Placental pericyte (primary cell): ENCODE data around the gene ZSCAN1. TPM values are rescaled to one million over a fixed set of nuclear protein-coding genes. Genes with fewer than 3 reads are reported as not detected.

Experiments used
- total RNA-seq: library from RNA; depleted of rRNA; stranded (reverse); fragments of >200 nt; gene quantifications from 2 replicates; pipeline ENCODE4 v1.2.3, GENCODE V29; 2012

The ZSCAN1 gene
- total RNA-seq, result not detected in 2 replicates

GRCh38 chr19:58033741-58034476, at the start of gene ZSCAN1:
ZSCAN1 (plus strand) TSS chr19:58034025; CDS start chr19:58037837, 3,812 bp downstream.

DNA sequence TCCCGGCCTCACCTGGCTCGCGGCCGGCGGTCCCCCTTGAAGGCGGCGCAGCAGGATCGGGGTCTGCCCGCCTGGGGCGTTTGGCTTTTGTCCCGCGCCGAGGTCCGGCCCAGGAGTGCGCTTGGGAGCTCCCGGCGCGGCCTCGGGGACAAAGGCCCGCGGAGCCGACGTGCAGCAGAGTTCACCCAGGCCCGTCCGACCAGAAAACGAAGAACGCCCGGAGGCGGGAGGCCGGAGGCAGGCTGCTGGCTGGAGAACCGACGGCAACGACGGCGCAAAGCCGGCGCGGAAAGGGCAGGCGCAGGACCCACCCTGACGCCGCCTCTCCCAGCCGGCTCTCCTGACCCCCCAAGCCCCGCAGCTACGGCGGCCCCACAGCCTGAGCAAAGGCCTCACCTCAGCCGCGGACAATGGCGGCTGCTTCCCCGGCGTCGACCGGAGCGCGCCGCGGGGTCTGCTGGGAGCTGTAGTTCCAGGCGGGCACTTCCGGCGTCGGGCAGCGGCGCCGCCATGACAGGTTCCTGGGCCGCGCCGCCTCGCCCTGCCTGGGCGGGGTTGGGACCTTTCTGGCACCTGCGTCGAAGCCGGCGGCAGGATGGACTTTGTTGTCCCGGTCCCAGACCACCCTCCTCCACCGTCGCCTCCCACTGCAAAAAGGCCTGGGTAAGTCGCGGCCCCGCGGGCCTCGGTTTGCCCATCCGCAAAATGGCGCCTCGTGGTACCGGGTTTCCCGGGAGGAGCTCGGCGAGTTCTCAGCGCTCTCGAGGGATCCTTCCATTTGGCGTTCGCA, 31.2 kb upstream of the ZSCAN1 start, which contains the start of gene ZNF606:
ZNF606 (minus strand) TSS at position 437 of the 790 bp plus-strand sequence. CDS start 1,501 bp downstream, outside the sequence.

DNA sequence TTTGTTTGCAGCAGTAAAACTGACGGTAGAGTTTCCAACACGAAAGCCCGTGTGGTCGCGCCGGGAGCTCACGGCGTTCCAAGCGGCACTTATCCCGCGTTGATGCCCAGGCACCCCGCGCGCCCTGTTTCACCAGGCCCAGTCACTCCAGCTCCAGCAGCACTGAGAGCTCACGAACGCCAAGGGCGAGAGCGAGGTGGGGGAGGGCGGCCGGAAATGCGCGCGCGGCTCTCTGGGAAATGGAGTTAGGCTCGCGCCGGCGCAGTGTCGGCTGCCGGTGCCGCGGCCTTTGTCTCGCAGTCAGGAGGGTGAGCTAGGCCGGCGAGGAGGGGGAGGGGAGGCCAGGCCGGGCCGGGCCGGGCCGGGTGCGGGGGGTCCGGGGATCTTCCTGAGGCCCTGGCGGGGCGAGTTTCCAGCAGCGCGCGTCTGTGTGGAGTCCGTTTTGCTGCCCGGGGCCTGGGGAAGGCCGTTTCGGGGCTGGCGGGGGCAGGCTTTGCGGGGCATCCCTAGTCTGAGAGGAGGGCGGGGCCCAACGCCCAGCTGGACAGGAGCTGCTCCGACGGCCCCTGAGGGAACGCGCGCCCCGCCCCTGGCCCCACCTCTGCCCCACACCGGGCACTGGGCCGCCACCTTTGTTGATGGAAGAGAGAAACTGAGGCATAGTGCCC, 25.3 kb downstream of the ZSCAN1 start, which contains the start of gene ZNF135:
ZNF135 (plus strand) TSS at position 280 of the 668 bp plus-strand sequence. CDS start 721 bp downstream, outside the sequence.

DNA sequence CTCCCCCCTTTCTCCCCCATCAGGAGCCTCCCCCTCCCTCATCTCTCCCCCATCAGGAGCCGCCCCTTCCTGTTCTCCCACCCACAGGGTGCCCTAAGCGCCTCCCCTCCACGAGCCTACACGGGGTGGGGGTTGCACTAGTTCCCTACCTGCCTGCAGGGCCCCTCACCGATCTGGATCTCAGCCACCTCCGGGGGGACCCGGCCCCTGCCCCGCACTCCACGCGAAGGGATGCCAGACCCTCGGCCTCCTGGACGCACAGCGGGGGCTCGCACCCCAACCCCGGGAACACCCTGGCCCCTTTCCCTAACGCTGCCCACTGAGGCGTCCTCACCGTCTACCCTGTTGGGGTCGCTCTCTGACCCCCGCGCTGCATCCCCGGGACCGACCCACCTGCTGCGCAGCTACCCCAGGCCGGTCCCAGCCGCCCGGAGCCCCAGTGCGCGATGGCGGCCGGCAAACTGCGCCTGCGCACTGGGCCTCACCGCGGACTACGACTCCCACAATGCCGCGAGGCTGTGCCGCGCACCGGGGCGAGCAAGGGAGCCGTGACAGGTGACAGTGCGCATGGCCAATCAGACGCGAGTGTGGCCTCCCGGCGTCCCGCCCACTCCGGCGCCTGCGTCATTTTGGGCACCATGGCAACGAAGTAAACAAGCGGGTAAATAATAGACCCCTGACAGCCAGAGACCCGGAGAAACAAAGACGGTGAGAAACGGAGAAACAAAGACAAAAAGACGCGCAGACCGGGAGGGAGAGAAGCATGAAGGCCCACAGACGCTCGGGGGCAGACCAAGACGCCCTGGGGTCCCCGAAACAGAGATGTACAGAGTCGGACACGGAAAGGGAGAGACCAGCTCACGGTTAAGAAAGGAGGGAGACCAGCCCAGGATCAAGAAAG, 64.2 kb downstream of the ZSCAN1 start, which contains the start of gene ZSCAN18:
ZSCAN18 (minus strand) TSS at position 451 of the 901 bp plus-strand sequence. CDS start 7,964 bp downstream, outside the sequence.

Other genes starting within 250 kb of the ZSCAN1 start
- 6.6 and 7.2 TPM in 2 replicates for gene ZNF552, start 219.1 kb upstream of the ZSCAN1 start, total RNA-seq
- 21.0 and 30.6 TPM in 2 replicates for gene ZNF587B, start 203.7 kb upstream of the ZSCAN1 start, total RNA-seq
- gene ZNF587, start 184.2 kb upstream of the ZSCAN1 start, total RNA-seq, result 34.1 and 37.8 TPM in 2 replicates
- 7.0 and 13.9 TPM in 2 replicates for gene ZNF814, start 145.0 kb upstream of the ZSCAN1 start, total RNA-seq
- gene ZNF417, start 117.4 kb upstream of the ZSCAN1 start, total RNA-seq, result 13.3 and 17.9 TPM in 2 replicates
- 3.1 and 4.0 TPM in 2 replicates for gene ZNF418, start 98.6 kb upstream of the ZSCAN1 start, total RNA-seq
- gene ZNF256, start 86.3 kb upstream of the ZSCAN1 start, total RNA-seq, result 4.8 and 5.0 TPM in 2 replicates
- 0.14 and 0.44 TPM in 2 replicates for gene C19orf18, start 59.5 kb upstream of the ZSCAN1 start, total RNA-seq
- gene ZNF606, start 31.2 kb upstream of the ZSCAN1 start, total RNA-seq, result 14.2 and 18.4 TPM in 2 replicates
- 2.7 and 3.9 TPM in 2 replicates for gene ZNF135, start 25.3 kb downstream of the ZSCAN1 start, total RNA-seq
- gene ZSCAN18, start 64.2 kb downstream of the ZSCAN1 start, total RNA-seq, result 19.3 and 29.3 TPM in 2 replicates
- 11.4 and 12.6 TPM in 2 replicates for gene ZNF329, start 116.8 kb downstream of the ZSCAN1 start, total RNA-seq
- gene ZNF274, start 149.0 kb downstream of the ZSCAN1 start, total RNA-seq, result 20.8 and 22.8 TPM in 2 replicates
- gene ZNF544, start 194.9 kb downstream of the ZSCAN1 start, total RNA-seq, result 35.5 and 45.0 TPM in 2 replicates
- 4.2 and 7.6 TPM in 2 replicates for gene ZNF8, start 244.9 kb downstream of the ZSCAN1 start, total RNA-seq